ENCODE measurements around the gene ACER3.

ACER3 gene

DNA sequence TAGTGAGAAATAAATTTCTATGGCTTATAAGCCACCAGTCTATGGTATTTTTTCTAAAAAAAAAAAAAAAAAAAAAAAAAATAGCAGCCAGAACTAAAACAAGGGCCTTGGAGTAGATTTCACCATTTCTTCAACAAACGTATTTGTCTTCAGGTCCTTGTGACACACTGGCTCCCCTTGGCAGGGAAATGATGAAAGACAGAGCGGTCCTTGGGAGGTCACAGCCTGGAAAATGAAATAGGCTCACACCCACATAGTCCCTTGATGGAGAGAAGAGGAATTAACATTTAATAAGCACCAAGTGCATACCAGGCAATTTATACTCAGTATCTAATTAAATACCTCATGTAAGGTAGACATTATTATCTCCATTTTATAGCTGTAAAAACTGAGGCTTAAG, 25.7 kb upstream of the ACER3 start:
- no peaks in the 10 kb centered on the region for H3K79me2 ChIP-seq (ENCODE audit: low read length)
- no peak overlapping the region for H3K4me2 ChIP-seq (ENCODE audit: low read length)
- H3K9ac ChIP-seq (ENCODE audit: low read length), result no peak overlapping the region
- no peak overlapping the region for H3K27ac ChIP-seq (ENCODE audit: low read length)
- H2AFZ ChIP-seq (ENCODE audit: low read depth, low read length), result no peak overlapping the region
- no peaks in the 10 kb centered on the region for H3K9me3 ChIP-seq (ENCODE audit: insufficient read depth, low read length)
- H3K27me3 ChIP-seq (ENCODE audit: low read depth, low read length), result peaks cover 26% of the 10 kb centered on the region
- no peaks in the 10 kb centered on the region for H3K36me3 ChIP-seq (replicated peaks; ENCODE audit: low read depth, low read length)
- no peak for TF ChIP-seq EZH2phosphoT487 (IDR thresholded peaks at IDR 0.05; ENCODE audit: low read depth)
- no peak for TF ChIP-seq CTCF (IDR thresholded peaks at IDR 0.05; ENCODE audit: low read depth, low read length)
- peaks cover 8% of the 10 kb centered on the region for H3K4me1 ChIP-seq (ENCODE audit: low read length)
- H3K4me3 ChIP-seq (ENCODE audit: low read length), result no peak overlapping the region
- no peaks in the 10 kb centered on the region for H4K20me1 ChIP-seq (ENCODE audit: insufficient read depth, low read length)

GRCh38 chr11:76835928-76836612, 24.6 kb upstream of the ACER3 start:
- Histone ChIP-seq H4K20me1 (ENCODE audit: insufficient read depth, low read length) (no peaks in the 10 kb centered on the region), H3K4me2 (ENCODE audit: low read length) (no peak overlapping the region), H3K4me1 (ENCODE audit: low read length) (peaks cover 8% of the 10 kb centered on the region), H3K27ac (ENCODE audit: low read length) (no peak overlapping the region), H3K79me2 (ENCODE audit: low read length) (no peaks in the 10 kb centered on the region), H3K9ac (ENCODE audit: low read length) (no peak overlapping the region), H3K9me3 (ENCODE audit: insufficient read depth, low read length) (no peaks in the 10 kb centered on the region), H3K27me3 (ENCODE audit: low read depth, low read length) (peaks cover 31% of the 10 kb centered on the region), H3K36me3 (replicated peaks; ENCODE audit: low read depth, low read length) (no peaks in the 10 kb centered on the region), H3K4me3 (ENCODE audit: low read length) (no peak overlapping the region), H2AFZ (ENCODE audit: low read depth, low read length) (no peak overlapping the region)
- TF ChIP-seq EZH2phosphoT487 (IDR thresholded peaks at IDR 0.05; ENCODE audit: low read depth) (no peak), CTCF (IDR thresholded peaks at IDR 0.05; ENCODE audit: low read depth, low read length) (no peak)

DNA sequence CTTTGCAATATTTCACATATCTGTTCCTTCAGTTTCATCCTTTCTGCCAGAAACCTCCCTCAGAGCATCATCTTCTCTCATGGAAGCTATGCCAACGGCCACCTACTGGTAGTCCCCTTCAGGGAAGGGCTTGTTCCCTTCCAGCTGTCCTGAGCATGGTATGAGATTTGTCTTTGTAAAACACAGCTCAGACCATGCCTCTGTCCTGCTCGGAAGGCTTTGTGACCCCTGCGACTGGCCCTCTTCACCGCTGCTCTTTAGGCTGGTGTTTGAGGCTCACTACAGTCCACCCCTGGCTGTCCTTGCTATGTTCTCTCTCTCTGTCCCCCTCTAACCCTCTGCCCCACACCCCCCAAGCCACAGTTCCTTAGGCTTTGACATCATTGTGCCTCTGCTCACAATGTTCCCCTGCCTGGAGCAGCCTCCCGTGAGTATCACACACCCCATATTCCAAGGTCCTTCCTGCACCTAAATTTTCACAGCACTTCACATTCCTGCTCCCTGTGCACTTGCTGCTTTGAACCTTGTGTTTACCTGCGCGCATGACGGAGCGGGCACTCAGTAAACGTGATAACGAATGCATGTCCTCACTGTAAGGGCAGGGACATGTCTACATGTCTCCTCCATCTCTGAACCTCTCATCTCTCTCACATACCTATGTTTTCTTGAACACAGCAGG, 24.0 kb upstream of the ACER3 start:
- no peak overlapping the region for H2AFZ ChIP-seq (ENCODE audit: low read depth, low read length)
- H3K9me3 ChIP-seq (ENCODE audit: insufficient read depth, low read length), result no peaks in the 10 kb centered on the region
- no peaks in the 10 kb centered on the region for H3K79me2 ChIP-seq (ENCODE audit: low read length)
- H3K36me3 ChIP-seq (replicated peaks; ENCODE audit: low read depth, low read length), result no peaks in the 10 kb centered on the region
- no peak overlapping the region for H3K4me3 ChIP-seq (ENCODE audit: low read length)
- no peak overlapping the region for H3K27ac ChIP-seq (ENCODE audit: low read length)
- peaks cover 38% of the 10 kb centered on the region for H3K27me3 ChIP-seq (ENCODE audit: low read depth, low read length)
- no peaks in the 10 kb centered on the region for H4K20me1 ChIP-seq (ENCODE audit: insufficient read depth, low read length)
- no peak overlapping the region for H3K9ac ChIP-seq (ENCODE audit: low read length)
- TF ChIP-seq EZH2phosphoT487 (IDR thresholded peaks at IDR 0.05; ENCODE audit: low read depth) (no peak), CTCF (IDR thresholded peaks at IDR 0.05; ENCODE audit: low read depth, low read length) (no peak)
- peaks cover 8% of the 10 kb centered on the region for H3K4me1 ChIP-seq (ENCODE audit: low read length)
- no peak overlapping the region for H3K4me2 ChIP-seq (ENCODE audit: low read length)
